ENCODE measurements around the gene ANKAR.
"Not testable (repeated sequence)": the region's sequence is repeated elsewhere in the genome, so short reads cannot be mapped to it uniquely, and the experiment has no call there.

The ANKAR gene

DNA sequence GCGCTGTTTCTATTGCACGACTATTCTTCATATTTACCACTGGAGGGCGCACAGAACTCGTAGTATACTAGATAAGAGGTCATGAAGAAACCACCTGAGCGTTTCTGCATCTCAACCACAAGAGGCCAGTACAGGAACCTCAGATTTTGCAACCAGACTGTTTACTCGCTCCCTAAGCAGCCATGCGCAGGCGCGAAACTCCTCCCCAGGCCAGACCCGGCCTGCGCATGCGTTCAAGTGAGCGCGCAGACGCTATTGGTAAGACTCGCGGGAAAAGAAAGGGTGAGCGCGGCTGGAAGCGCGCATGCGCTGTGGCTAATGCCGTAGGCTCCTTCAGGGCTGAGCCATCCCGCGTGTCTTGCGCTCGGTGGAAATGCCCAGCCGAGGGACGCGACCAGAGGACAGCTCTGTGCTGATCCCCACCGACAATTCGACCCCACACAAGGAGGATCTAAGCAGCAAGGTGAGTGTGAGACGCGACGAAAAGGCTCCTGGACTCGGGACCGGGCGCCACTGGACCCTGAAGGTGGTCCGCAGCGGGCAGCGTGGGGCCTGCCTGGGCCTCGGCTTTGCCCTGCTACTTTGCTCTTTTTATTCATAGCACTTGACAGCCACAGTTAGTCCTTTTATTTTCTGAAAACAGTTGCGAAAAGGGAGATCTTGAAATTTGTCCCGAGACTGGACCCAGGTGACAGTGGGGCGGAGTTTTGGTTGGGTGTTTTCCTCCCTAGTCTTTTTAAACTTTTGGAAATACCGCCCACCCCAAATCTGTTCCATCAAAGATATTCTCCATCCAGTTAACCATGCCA lies 13.1 kb upstream of the ANKAR start, which contains the start of gene ASNSD1:
TSS of gene ASNSD1 (plus strand) at position 312 of the 809 bp plus-strand sequence. CDS start 4,674 bp downstream, outside the sequence.
- DNase-seq: peak; percentile 99

GRCh38 chr2:189661957-189662321 lies 12.5 kb upstream of the ANKAR start:
- no peak for DNase-seq

- DNase-seq: no peak
These were observed 11.7 kb upstream of the ANKAR start for GRCh38 chr2:189662669-189663226.

DNA sequence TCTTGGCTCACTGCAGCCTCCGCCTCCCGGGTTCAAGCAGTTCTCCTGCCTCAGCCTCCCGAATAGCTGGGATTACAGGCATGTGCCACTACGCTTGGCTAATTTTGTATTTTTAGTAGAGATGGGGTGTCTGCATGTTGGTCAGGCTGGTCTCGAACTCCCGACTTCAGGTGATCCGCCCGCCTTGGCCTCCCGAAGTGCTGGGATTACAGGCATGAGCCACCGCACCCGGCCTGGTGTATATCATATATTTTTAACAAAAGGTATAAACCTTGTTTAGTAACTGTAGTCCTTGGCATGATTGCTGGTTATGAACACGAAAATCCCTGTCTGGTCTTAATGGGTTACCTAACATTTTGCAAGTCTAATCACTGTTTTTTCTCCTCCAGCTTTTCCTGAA lies 11.2 kb upstream of the ANKAR start:
- not testable (repeated sequence) for DNase-seq

DNA sequence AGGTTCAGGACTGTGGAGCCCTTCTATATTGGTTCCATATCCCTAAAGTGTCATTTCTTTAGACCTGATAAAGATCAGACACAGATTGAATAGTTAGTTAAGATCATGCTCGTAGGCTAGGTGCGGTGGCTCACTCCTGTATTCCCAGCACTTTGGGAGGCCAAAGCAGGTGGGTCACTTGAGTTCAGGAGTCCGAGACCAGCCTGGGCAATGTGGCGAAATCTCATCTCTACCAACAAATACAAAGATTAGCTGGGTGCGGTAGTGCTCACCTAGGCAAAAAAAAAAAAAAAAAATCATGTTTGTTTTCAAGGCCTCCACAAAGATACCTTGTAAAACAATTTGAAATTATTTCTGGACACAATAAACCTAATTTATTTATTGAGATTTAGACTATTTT lies 4.6 kb upstream of the ANKAR start:
- no peak for DNase-seq

DNA sequence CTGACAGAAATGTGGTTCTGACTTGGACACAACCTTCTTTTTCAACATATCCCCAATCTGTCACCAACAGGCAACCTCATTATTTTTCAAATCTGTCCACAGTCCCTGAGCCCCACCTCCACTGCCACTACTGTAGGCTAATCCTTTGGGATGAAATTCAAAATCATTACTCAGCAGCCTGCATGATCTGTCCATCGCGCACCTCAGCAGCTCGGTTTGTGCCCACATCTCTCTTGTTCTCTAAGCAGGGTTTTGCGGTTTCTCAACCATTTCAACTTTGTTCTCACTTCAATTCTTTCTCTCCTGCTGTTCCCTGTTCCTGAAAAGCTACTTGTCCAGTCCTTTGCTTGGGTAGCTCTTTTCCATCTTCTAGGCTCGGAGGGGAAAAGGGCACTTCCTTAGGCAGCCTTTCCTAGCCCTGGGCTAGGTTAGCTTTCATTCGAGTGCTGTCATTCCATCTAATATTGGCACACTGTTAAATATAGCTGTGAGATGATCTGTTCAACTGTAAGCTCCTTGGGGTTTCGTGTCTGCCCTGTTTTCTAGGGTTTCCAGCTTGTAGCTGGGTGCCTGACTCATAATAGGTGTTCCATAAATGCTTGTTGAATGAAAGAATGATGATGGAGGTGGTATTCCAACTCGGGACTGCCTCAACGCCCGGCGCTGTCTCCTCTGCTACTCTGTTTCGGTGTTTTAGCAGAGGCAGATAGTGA lies 653 bp upstream of the ANKAR start:
- DNase-seq: no peak

- no peak for DNase-seq
These were observed 2.0 kb downstream of the ANKAR start for GRCh38 chr2:189676471-189676870.

GRCh38 chr2:189679226-189679625 lies 4.8 kb downstream of the ANKAR start:
- DNase-seq: no peak

- DNase-seq: no peak
These were observed 6.7 kb downstream of the ANKAR start for GRCh38 chr2:189681203-189681602.

DNA sequence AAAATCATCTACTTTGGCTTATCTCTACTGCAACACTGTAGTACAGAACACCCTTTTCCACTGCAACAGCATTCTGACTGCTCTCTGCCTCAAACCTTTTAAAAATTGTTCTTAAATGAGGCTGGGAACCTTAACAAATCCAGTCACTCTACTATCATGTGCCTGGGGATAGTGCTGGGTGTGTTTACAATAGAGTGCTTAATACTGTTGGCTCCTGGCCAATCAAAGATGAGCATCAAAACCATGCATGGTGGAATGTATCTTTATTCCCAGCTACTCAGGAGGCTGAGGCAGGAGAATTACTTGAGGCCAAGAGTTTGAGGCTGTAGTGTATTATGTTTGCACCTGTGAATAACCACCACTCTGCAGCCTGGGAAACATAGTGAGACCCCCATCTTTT lies 7.4 kb downstream of the ANKAR start:
- DNase-seq: no peak

DNA sequence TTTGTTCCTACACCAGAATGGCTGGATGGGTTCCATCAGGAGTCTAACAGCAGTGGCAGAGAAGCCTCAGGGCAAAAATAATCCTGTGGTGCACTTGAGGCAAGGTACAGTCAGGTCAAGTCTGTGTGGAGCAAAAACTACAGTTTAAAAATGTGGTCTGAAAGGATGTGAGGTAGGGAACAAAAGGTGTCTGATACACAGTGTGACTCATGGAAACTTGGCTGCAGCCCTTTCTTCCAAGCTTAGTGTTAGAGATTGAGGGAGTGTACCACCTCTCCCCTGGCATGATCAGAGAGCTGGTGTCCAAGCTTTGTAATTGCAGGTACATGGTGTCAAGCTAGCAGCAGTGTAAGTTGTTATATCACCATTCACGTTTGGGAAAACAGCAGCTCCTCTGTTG lies 8.9 kb downstream of the ANKAR start:
- DNase-seq: no peak

GRCh38 chr2:189684811-189685210 lies 10.3 kb downstream of the ANKAR start:
- DNase-seq: no peak

- DNase-seq: no peak
These were observed 11.2 kb downstream of the ANKAR start for GRCh38 chr2:189685540-189686229.

DNA sequence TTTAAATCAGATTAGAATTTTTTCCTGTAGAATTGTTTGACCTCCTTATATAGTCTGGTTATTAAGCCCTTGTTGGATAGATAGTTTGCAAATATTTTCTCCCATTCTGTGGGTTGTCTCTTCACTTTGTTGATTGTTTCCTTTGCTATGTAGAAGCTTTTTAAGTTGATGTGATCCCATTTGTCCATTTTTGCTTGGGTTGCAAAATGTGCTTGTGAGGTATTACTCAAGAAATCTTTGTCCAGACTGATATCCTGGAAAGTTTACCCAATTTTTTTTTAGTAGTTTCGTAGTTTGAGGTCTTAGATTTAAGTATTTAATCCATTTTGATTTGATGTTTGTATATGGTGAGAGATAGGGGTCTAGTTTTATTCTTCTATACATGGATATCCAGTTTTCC lies 13.3 kb downstream of the ANKAR start:
- not testable (repeated sequence) for DNase-seq

DNA sequence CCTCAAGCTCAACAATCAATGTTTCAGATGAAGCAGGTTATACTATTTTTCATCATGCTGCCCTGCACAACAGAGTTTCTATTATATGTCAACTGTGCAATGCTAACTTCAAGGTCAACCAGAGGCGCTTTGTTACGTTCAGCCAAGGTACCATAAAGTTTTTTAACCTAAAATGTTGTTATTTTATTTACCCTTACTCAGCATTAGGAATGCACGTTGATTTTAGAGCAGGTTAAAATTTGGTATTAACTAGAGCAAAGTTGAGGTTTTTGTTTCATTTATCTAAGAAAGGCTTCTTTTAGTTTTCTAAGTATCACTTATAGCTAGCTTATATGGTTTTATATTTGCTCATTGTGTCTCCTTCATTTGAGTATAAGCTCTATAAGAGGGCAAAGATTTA lies 21.8 kb downstream of the ANKAR start:
- DNase-seq: no peak

DNA sequence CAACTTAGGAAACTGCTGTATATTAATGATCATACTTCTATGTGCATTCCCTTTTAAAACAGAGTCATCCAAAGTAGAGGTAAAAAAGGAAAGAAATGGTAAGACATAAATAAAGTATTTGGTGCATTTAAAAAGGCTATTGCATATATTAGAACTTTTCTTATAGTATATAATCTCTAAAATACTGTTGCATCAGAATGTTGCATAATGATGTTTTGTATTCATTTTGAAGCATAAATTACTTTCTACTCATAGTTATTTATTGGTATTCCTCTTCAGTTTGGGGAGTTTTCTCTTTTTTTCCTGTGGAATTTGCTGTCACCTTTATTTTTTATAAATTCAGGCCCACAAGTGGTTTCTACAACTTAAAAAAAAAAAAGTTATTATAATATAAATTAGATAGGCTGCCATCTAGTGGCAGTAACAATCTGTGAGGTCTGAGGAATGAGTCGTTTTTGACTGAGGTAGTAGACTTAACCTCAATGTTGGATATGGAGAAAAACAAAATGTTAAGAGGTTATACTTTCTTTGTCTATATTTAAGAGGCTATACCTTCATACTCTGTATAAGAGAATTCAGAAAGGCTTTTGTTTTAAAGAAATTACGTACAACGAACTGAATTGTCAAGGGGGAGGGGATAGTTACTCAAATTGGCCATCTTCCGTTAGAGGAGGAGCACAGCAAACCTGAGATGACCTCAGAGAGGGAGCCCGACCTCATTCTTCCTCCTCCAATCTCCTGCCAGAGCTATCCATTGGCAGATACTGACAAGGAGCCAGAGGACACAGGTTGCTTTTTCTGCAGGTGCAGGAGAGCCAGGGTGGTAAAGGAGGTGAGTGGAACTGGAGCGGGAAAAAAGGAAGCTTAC lies 23.8 kb downstream of the ANKAR start:
- DNase-seq: peak in 1 of 2 experiments; percentile 16

DNA sequence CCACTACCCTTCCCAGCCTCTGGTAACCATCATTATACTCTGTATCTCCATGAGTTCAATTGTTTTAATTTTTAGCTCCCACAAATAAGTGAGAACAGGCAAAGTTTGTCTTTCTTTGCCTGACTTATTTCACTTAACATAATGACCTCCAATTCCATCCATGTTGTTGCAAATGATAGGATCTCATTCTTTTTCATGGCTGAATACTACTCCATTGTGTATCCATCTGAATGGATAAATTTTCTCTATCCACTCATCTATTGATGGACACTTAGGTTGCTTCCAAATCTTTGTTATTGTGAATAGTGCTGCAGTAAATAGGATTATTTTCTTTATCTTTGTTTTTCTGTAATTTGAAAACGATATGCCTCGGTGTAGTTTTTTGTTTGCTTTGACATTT lies 26.2 kb downstream of the ANKAR start:
- no peak for DNase-seq

- no peak for DNase-seq
These were observed 27.6 kb downstream of the ANKAR start for GRCh38 chr2:189702071-189702470.

GRCh38 chr2:189709501-189710221 lies 35.2 kb downstream of the ANKAR start:
- no peak for DNase-seq

DNA sequence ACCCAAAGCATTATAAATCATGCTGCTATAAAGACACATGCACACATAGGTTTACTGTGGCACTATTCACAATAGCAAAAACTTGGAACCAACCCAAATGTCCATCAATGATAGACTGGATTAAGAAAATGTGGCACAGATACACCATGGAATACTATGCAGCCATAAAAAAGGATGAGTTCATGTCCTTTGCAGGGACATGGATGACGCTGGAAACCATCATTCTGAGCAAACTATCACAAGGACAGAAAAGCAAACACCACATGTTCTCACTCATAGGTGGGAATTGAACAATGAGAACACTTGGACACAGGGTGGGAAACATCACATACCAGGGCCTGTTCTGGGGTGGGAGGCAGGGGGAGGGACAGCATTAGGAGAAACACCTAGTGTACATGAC lies 43.1 kb downstream of the ANKAR start:
- not testable (repeated sequence) for DNase-seq

DNA sequence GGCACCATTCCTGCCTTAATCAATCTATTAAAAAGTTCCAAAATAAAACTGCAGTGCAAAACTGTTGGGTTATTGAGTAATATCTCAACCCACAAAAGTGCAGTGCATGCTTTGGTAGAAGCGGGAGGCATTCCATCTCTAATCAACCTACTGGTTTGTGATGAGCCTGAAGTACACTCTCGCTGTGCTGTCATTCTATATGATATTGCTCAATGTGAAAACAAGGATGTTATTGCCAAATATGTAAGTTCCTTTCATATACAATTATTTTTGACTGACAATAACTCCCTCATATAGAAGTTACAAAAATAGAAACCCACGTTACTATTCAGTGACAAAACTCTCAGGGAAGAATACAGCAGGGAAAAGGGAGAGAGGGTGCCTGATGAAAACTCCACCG lies 45.1 kb downstream of the ANKAR start:
- no peak for DNase-seq

DNA sequence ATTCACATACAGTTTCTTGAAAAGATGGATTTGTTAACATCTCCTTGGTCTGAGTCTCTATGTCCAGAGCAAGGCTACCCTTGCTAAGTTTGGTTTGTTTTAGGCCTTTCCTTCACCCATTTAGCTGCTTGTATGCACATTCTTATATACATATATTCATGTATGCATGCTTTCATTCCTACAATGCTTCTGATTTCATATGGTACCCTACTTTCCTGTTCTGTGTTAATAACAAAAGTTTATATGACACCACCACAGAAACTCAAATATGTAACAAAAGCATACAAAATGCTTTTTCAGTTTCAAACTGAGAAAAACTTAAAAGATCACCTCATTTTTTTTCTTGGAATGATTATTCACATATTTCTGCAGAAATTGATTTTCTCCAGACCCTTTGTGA lies 48.7 kb downstream of the ANKAR start:
- no peak for DNase-seq
